HepG2 (cell line): ENCODE results near the gene NBL1. TPM values are rescaled to one million over a fixed set of nuclear protein-coding genes. Genes with fewer than 3 reads are reported as not detected.

Experiments
- ESRRA ChIP-seq: sonication (generic); formaldehyde crosslinking; IDR thresholded peaks from 2 replicates; pipeline ENCODE4 v1.5.1; 2020; ENCODE audit warnings: mild to moderate bottlenecking, low read depth, missing genetic modification reagents
- GABPA ChIP-seq, 2 experiments: IDR thresholded peaks; 2 replicates each; pipeline ENCODE4 v1.6.1; 2011 to 2016; ENCODE audit warnings: low read depth in 2 of 2, low read length in 1 of 2, missing biosample characterization in 1 of 2, missing genetic modification characterization in 1 of 2
- HOXA3 ChIP-seq: sonication (generic); formaldehyde crosslinking; IDR thresholded peaks from 2 replicates; pipeline ENCODE4 v1.5.0; 2020; ENCODE audit warnings: missing genetic modification reagents
- ISL2 ChIP-seq: sonication (generic); formaldehyde crosslinking; IDR thresholded peaks from 2 replicates; pipeline ENCODE4 v1.5.0; 2020; ENCODE audit warnings: missing genetic modification reagents
- KDM2A ChIP-seq: sonication (generic); formaldehyde crosslinking; IDR thresholded peaks from 2 replicates; pipeline ENCODE4 v1.4.0; 2020; ENCODE audit warnings: low read depth, missing genetic modification reagents, borderline replicate concordance
- RAD21 ChIP-seq: fragments of 450-650 bp; formaldehyde crosslinking; IDR thresholded peaks from 2 replicates; pipeline ENCODE4 v1.5.0; 2020; ENCODE audit warnings: mild to moderate bottlenecking
- SOX13 ChIP-seq, 3 experiments: fragments of 450-650 bp in 1 of 3; sonication (generic) in 1 of 3; formaldehyde crosslinking in 1 of 3; IDR thresholded peaks in 2 of 3; conservative IDR thresholded peaks in 1 of 3; 2 replicates each; pipeline versions ENCODE4 v1.5.0 to v1.6.1; 2016 to 2020; ENCODE audit warnings: antibody characterized with exemption in 1 of 3, mild to moderate bottlenecking in 1 of 3, missing compliant biosample characterization in 1 of 3, missing genetic modification reagents in 1 of 3, moderate library complexity in 1 of 3
- TBP ChIP-seq: sonication (generic); formaldehyde crosslinking; IDR thresholded peaks from 2 replicates; pipeline ENCODE4 v1.5.0; 2020; ENCODE audit warnings: missing genetic modification reagents
- ZNF34 ChIP-seq: sonication (generic); formaldehyde crosslinking; IDR thresholded peaks from 2 replicates; pipeline ENCODE4 v1.4.0; 2020; ENCODE audit warnings: mild to moderate bottlenecking, missing genetic modification reagents, borderline replicate concordance
- ZNF570 ChIP-seq: sonication (generic); formaldehyde crosslinking; IDR thresholded peaks from 2 replicates; pipeline ENCODE4 v1.4.0; 2020; ENCODE audit warnings: mild to moderate bottlenecking, missing genetic modification reagents, borderline replicate concordance
- ZNF598 ChIP-seq: sonication (generic); formaldehyde crosslinking; IDR thresholded peaks from 2 replicates; pipeline ENCODE4 v1.5.1; 2020; ENCODE audit warnings: mild to moderate bottlenecking, missing genetic modification reagents, borderline replicate concordance
- ZNF777 ChIP-seq: sonication (generic); formaldehyde crosslinking; IDR thresholded peaks from 2 replicates; pipeline ENCODE4 v1.4.0; 2020; ENCODE audit warnings: missing genetic modification reagents
- ZSCAN9 ChIP-seq: IDR thresholded peaks from 2 replicates; pipeline ENCODE4 v1.6.1; 2016; ENCODE audit warnings: borderline replicate concordance
- polyA plus RNA-seq, 8 experiments: library from polyadenylated mRNA; depleted of rRNA in 3 of 8; stranded (reverse) in 7 of 8; unstranded in 1 of 8; fragments of >200 nt; fragmentation: Illumina TruSeq in 4 of 8; extraction: Trizol in 4 of 8; gene quantifications; 2 replicates each; pipeline versions ENCODE4 v1.2.1 to v1.2.3, GENCODE V29; 2011 to 2016; ENCODE audit warnings: low read depth in 4 of 8, missing spikeins in 1 of 8, mixed read lengths in 1 of 8; ENCODE audit not compliant: insufficient read depth in 1 of 8
- total RNA-seq, 5 experiments: library from RNA; depleted of rRNA; stranded (reverse); fragments of >200 nt; fragmentation: Illumina TruSeq; extraction: Trizol; gene quantifications; 2 replicates each; pipeline ENCODE4 v1.2.3, GENCODE V29; 2016; ENCODE audit warnings: low read depth in 1 of 5
- TF ChIP-seq, protein P1 (sequence below): sonication (generic); formaldehyde crosslinking; IDR thresholded peaks from 2 replicates; pipeline ENCODE4 v1.5.1; 2020; ENCODE audit warnings: mild to moderate bottlenecking, missing genetic modification reagents, moderate library complexity
- TF ChIP-seq, protein P2 (sequence below): sonication (generic); formaldehyde crosslinking; conservative IDR thresholded peaks from 2 replicates; pipeline ENCODE4 v1.5.0; 2020; ENCODE audit warnings: missing genetic modification reagents
- TF ChIP-seq, protein P3 (sequence below): sonication (generic); formaldehyde crosslinking; IDR thresholded peaks from 2 replicates; pipeline ENCODE4 v1.9.0; 2021; ENCODE audit warnings: mild to moderate bottlenecking, missing genetic modification reagents

Gene NBL1
- total and polyA plus RNA-seq, 2 of the 13 experiments (the other 11 are each of a cell fraction or from before 2014, with no cell fraction given) = 2.7 to 13.8 TPM

DNA sequence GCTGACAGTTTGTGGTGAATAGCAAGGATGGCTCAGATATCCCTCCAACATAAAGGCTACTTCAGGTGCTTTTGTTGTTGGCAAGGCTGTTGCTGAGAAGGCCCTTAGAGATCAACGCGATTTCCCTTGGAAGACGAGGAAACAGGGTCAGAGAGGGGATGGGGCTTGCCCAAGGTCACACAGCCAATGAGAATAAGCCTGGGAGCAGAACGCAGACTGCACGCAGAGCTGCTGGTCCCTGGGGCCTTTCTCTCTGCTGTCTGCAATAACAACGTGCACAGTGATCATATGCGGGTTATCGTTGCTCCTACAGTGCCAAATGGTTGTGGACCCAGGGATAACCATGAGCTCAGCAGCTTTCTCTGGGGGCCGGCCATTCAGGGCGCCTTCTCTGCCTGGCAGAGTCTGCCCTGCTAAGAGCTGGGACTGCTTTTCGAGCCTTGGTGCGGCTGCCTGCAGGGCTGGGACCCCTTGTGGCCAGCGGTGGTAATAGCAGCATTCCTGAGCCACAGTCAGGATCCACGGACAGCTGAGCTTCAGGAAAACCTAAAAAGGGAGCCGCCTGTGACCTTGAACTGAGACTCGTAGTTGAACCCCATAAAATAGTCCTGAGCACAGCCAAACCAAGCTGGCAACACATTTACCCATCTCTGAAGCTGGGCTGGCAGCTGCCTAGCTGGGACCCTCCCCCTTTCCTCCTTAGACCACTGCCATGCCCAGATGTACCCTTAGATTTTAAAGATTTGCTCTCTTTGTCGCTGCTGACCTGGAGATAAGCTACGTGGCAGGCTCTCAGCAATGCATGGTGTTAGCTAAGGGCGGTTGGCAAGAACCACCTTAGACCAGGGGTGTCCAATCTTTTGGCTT is 60.4 kb downstream of the NBL1 start (continued):
- TF ChIP-seq, protein P1, sequence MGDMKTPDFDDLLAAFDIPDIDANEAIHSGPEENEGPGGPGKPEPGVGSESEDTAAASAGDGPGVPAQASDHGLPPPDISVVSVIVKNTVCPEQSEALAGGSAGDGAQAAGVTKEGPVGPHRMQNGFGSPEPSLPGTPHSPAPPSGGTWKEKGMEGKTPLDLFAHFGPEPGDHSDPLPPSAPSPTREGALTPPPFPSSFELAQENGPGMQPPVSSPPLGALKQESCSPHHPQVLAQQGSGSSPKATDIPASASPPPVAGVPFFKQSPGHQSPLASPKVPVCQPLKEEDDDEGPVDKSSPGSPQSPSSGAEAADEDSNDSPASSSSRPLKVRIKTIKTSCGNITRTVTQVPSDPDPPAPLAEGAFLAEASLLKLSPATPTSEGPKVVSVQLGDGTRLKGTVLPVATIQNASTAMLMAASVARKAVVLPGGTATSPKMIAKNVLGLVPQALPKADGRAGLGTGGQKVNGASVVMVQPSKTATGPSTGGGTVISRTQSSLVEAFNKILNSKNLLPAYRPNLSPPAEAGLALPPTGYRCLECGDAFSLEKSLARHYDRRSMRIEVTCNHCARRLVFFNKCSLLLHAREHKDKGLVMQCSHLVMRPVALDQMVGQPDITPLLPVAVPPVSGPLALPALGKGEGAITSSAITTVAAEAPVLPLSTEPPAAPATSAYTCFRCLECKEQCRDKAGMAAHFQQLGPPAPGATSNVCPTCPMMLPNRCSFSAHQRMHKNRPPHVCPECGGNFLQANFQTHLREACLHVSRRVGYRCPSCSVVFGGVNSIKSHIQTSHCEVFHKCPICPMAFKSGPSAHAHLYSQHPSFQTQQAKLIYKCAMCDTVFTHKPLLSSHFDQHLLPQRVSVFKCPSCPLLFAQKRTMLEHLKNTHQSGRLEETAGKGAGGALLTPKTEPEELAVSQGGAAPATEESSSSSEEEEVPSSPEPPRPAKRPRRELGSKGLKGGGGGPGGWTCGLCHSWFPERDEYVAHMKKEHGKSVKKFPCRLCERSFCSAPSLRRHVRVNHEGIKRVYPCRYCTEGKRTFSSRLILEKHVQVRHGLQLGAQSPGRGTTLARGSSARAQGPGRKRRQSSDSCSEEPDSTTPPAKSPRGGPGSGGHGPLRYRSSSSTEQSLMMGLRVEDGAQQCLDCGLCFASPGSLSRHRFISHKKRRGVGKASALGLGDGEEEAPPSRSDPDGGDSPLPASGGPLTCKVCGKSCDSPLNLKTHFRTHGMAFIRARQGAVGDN (CRISPR knock-in tag) = peak; percentile 49
- no peak for TF ChIP-seq SOX13 (IDR thresholded peaks at IDR 0.05)
- no peak for TF ChIP-seq SOX13 (CRISPR knock-in tag; conservative IDR thresholded peaks at IDR 0.05 in 1 of 2, IDR thresholded peaks at IDR 0.05 in 1 of 2)
- no peak for TF ChIP-seq ISL2 (CRISPR knock-in tag)
- no peak for TF ChIP-seq ZNF777
- TF ChIP-seq ZNF34 (CRISPR knock-in tag) = no peak
- no peak for TF ChIP-seq GABPA (IDR thresholded peaks at IDR 0.05; ENCODE audit: low read depth, low read length)
- TF ChIP-seq GABPA (CRISPR knock-in tag; IDR thresholded peaks at IDR 0.05; ENCODE audit: low read depth) = no peak
- TF ChIP-seq TBP (CRISPR knock-in tag) = no peak
- no peak for TF ChIP-seq ZNF570 (CRISPR knock-in tag)
- no peak for TF ChIP-seq ESRRA (CRISPR knock-in tag)
- TF ChIP-seq RAD21 (CRISPR knock-in tag) = peak; percentile 62
- TF ChIP-seq KDM2A (CRISPR knock-in tag) = peak; percentile 50; the same call in 1 of the 2 replicates
- TF ChIP-seq, protein P2, sequence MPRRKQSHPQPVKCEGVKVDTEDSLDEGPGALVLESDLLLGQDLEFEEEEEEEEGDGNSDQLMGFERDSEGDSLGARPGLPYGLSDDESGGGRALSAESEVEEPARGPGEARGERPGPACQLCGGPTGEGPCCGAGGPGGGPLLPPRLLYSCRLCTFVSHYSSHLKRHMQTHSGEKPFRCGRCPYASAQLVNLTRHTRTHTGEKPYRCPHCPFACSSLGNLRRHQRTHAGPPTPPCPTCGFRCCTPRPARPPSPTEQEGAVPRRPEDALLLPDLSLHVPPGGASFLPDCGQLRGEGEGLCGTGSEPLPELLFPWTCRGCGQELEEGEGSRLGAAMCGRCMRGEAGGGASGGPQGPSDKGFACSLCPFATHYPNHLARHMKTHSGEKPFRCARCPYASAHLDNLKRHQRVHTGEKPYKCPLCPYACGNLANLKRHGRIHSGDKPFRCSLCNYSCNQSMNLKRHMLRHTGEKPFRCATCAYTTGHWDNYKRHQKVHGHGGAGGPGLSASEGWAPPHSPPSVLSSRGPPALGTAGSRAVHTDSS (CRISPR knock-in tag) = no peak
- 0 out of 2 replicates have a peak, but pooled peaks have one; percentile 15 for TF ChIP-seq HOXA3 (CRISPR knock-in tag)
- TF ChIP-seq ZSCAN9 = no peak
- TF ChIP-seq, protein P3, sequence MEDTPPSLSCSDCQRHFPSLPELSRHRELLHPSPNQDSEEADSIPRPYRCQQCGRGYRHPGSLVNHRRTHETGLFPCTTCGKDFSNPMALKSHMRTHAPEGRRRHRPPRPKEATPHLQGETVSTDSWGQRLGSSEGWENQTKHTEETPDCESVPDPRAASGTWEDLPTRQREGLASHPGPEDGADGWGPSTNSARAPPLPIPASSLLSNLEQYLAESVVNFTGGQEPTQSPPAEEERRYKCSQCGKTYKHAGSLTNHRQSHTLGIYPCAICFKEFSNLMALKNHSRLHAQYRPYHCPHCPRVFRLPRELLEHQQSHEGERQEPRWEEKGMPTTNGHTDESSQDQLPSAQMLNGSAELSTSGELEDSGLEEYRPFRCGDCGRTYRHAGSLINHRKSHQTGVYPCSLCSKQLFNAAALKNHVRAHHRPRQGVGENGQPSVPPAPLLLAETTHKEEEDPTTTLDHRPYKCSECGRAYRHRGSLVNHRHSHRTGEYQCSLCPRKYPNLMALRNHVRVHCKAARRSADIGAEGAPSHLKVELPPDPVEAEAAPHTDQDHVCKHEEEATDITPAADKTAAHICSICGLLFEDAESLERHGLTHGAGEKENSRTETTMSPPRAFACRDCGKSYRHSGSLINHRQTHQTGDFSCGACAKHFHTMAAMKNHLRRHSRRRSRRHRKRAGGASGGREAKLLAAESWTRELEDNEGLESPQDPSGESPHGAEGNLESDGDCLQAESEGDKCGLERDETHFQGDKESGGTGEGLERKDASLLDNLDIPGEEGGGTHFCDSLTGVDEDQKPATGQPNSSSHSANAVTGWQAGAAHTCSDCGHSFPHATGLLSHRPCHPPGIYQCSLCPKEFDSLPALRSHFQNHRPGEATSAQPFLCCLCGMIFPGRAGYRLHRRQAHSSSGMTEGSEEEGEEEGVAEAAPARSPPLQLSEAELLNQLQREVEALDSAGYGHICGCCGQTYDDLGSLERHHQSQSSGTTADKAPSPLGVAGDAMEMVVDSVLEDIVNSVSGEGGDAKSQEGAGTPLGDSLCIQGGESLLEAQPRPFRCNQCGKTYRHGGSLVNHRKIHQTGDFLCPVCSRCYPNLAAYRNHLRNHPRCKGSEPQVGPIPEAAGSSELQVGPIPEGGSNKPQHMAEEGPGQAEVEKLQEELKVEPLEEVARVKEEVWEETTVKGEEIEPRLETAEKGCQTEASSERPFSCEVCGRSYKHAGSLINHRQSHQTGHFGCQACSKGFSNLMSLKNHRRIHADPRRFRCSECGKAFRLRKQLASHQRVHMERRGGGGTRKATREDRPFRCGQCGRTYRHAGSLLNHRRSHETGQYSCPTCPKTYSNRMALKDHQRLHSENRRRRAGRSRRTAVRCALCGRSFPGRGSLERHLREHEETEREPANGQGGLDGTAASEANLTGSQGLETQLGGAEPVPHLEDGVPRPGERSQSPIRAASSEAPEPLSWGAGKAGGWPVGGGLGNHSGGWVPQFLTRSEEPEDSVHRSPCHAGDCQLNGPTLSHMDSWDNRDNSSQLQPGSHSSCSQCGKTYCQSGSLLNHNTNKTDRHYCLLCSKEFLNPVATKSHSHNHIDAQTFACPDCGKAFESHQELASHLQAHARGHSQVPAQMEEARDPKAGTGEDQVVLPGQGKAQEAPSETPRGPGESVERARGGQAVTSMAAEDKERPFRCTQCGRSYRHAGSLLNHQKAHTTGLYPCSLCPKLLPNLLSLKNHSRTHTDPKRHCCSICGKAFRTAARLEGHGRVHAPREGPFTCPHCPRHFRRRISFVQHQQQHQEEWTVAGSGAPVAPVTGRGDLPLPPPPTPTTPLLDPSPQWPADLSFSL (CRISPR knock-in tag) = no peak
- TF ChIP-seq ZNF598 (CRISPR knock-in tag) = 0 out of 2 replicates have a peak, but pooled peaks have one; percentile 30
